22Rv1 (cell line): ENCODE data around the gene AFTPH.

Experiments
- H3K27ac ChIP-seq: fragments of 450-650 bp; 2 replicates; pipeline ENCODE4 v1.5.1; 2017
- CTCF ChIP-seq: fragments of 450-650 bp; IDR thresholded peaks from 2 replicates; pipeline ENCODE4 v1.5.1; 2017; ENCODE audit warnings: mild to moderate bottlenecking
- ZFX ChIP-seq: fragments of 450-650 bp; IDR thresholded peaks from 2 replicates; pipeline ENCODE4 v1.6.1; 2017; ENCODE audit warnings: antibody characterized with exemption, borderline replicate concordance

The AFTPH gene

GRCh38 chr2:64488050-64488974 is 35.8 kb upstream of the AFTPH start:
- H3K27ac ChIP-seq = no peak overlapping the region
- TF ChIP-seq ZFX (no peak), CTCF (peak; percentile 93)

- TF ChIP-seq ZFX (no peak), CTCF (no peak)
- no peak overlapping the region for H3K27ac ChIP-seq
These were observed 34.9 kb upstream of the AFTPH start for GRCh38 chr2:64489081-64489751.

- TF ChIP-seq CTCF (no peak), ZFX (no peak)
- no peak overlapping the region for H3K27ac ChIP-seq
These were observed 32.7 kb upstream of the AFTPH start for GRCh38 chr2:64491426-64491825.

- TF ChIP-seq CTCF = no peak
- no peak for TF ChIP-seq ZFX
- H3K27ac ChIP-seq = no peak overlapping the region
These were observed 31.9 kb upstream of the AFTPH start for GRCh38 chr2:64492272-64492671.

GRCh38 chr2:64492821-64493220 is 31.3 kb upstream of the AFTPH start:
- H3K27ac ChIP-seq = no peak overlapping the region
- TF ChIP-seq CTCF (no peak), ZFX (no peak)

GRCh38 chr2:64493788-64494187 is 30.3 kb upstream of the AFTPH start:
- H3K27ac ChIP-seq = no peak overlapping the region
- no peak for TF ChIP-seq ZFX
- no peak for TF ChIP-seq CTCF

GRCh38 chr2:64498438-64498837 is 25.7 kb upstream of the AFTPH start:
- TF ChIP-seq CTCF (no peak), ZFX (no peak)
- no peak overlapping the region for H3K27ac ChIP-seq
